B cell (primary cell): ENCODE measurements around the gene HIC1. TPM values are rescaled to one million over a fixed set of nuclear protein-coding genes. Genes with fewer than 3 reads are reported as not detected.

ENCODE experiments used
- ATAC-seq: fragments of 200-7000 bp; cut with Tn5 transposase; one replicate; pipeline ENCODE4 v1.10.0; 2021; ENCODE audit warnings: low read depth, mild to moderate bottlenecking, moderate number of reproducible peaks, moderate library complexity
- CTCF ChIA-PET: fragments of 350-600 bp; sonication (Branson Sonifier 250); formaldehyde crosslinking; loops from one replicate; lab custom pipeline; 2021; ENCODE audit warnings: antibody characterized with exemption, inconsistent platforms; lab: Charles Lee
- POLR2A ChIA-PET: fragments of 350-600 bp; sonication (Branson Sonifier 250); formaldehyde crosslinking; loops from one replicate; lab custom pipeline; 2021; ENCODE audit warnings: antibody characterized with exemption; lab: Charles Lee
- DNase-seq: peaks from one replicate; pipeline ENCODE4 v3.0.0; 2013
- H2AFZ ChIP-seq: 2 replicates; pipeline ENCODE4 v1.6.1; 2012; ENCODE audit warnings: mild to moderate bottlenecking, low read depth, low read length; ENCODE audit not compliant: insufficient read depth, poor library complexity, severe bottlenecking
- H3K27ac ChIP-seq, 2 donors: 1 replicate in 1 of 2; 2 replicates in 1 of 2; pipeline ENCODE4 v1.5.1; 2012 to 2013; ENCODE audit warnings: low read length in 2 of 2, mild to moderate bottlenecking in 2 of 2, moderate library complexity in 1 of 2
- H3K27me3 ChIP-seq, 4 experiments: fragments of 200-600 bp in 1 of 4; sonication (generic) in 1 of 4; replicated peaks in 1 of 4; 1 replicate in 2 of 4; 2 replicates in 2 of 4; pipeline versions ENCODE4 v1.6.1 to v1.7.0; 2013 to 2016; ENCODE audit warnings: low read length in 3 of 4, mild to moderate bottlenecking in 2 of 4, mixed read lengths in 1 of 4, moderate library complexity in 1 of 4; ENCODE audit not compliant: insufficient read depth in 4 of 4, control insufficient read depth in 3 of 4; ENCODE audit errors: control extremely low read depth in 1 of 4
- H3K36me3 ChIP-seq, 2 experiments: replicated peaks in 1 of 2; 1 replicate in 1 of 2; 2 replicates in 1 of 2; pipeline versions ENCODE4 v1.6.1 to v1.7.1; 2013; ENCODE audit warnings: low read length in 1 of 2; ENCODE audit not compliant: insufficient read depth in 2 of 2, control insufficient read depth in 1 of 2; ENCODE audit errors: control extremely low read depth in 1 of 2, extremely low read depth in 1 of 2
- H3K4me1 ChIP-seq, 2 donors: fragments of 200-600 bp in 1 of 2; sonication (generic) in 1 of 2; 1 replicate in 1 of 2; 2 replicates in 1 of 2; pipeline versions ENCODE4 v1.5.1 to v1.6.1; 2013 to 2017; ENCODE audit warnings: low read length in 2 of 2; ENCODE audit not compliant: control insufficient read depth in 2 of 2, insufficient read depth in 2 of 2
- H3K4me2 ChIP-seq: replicated peaks from 2 replicates; pipeline ENCODE3; 2012; ENCODE audit warnings: mild to moderate bottlenecking, low read depth, low read length; ENCODE audit not compliant: poor library complexity, severe bottlenecking
- H3K4me3 ChIP-seq, 5 experiments: fragments of 200-600 bp in 1 of 5; sonication (generic) in 1 of 5; 1 replicate in 3 of 5; 2 replicates in 2 of 5; pipeline versions ENCODE4 v1.5.1 to v1.7.0; 2011 to 2016; ENCODE audit warnings: low read length in 4 of 5, mild to moderate bottlenecking in 4 of 5, low read depth in 2 of 5, control low read depth in 1 of 5, moderate library complexity in 1 of 5; ENCODE audit not compliant: insufficient read depth in 1 of 5; ENCODE audit errors: control extremely low read depth in 1 of 5, extremely low read depth in 1 of 5
- H3K79me2 ChIP-seq: fragments of 200-600 bp; sonication (generic); one replicate; pipeline ENCODE4 v1.6.0; 2016; ENCODE audit warnings: low read length; ENCODE audit not compliant: control insufficient read depth, insufficient read depth
- H3K9ac ChIP-seq: fragments of 200-600 bp; sonication (generic); 2 replicates; pipeline ENCODE4 v1.6.1; 2017; ENCODE audit warnings: mild to moderate bottlenecking, low read length, moderate library complexity
- H3K9me3 ChIP-seq, 3 donors: one replicate each; pipeline versions ENCODE4 v1.6.1 to v1.7.1; 2013; ENCODE audit warnings: low read length in 2 of 3; ENCODE audit not compliant: control insufficient read depth in 2 of 3, insufficient read depth in 1 of 3; ENCODE audit errors: control extremely low read depth in 1 of 3
- H4K20me1 ChIP-seq: 2 replicates; pipeline ENCODE4 v1.6.0; 2012; ENCODE audit warnings: mild to moderate bottlenecking, low read length; ENCODE audit not compliant: insufficient read depth, control insufficient read depth, poor library complexity, severe bottlenecking
- H3K27ac Mint-ChIP-seq: one replicate; pipeline ENCODE4 v1.8.0; 2021; ENCODE audit warnings: mixed read lengths
- H3K27me3 Mint-ChIP-seq: one replicate; pipeline ENCODE4 v1.8.0; 2021; ENCODE audit warnings: mixed read lengths
- H3K4me1 Mint-ChIP-seq: one replicate; pipeline ENCODE4 v1.8.0; 2021; ENCODE audit warnings: mixed read lengths
- H3K4me3 Mint-ChIP-seq: one replicate; pipeline ENCODE4 v1.8.0; 2021; ENCODE audit warnings: mixed read lengths
- H3K9me3 Mint-ChIP-seq: one replicate; pipeline ENCODE4 v1.8.0; 2022; ENCODE audit warnings: mixed read lengths; ENCODE audit not compliant: insufficient read depth
- CTCF ChIP-seq: fragments of 200-600 bp; IDR thresholded peaks from one replicate; pipeline ENCODE4 v1.8.0; 2022; ENCODE audit warnings: antibody characterized with exemption, mild to moderate bottlenecking
- EZH2 ChIP-seq: IDR thresholded peaks from 2 replicates; pipeline ENCODE4 v1.6.1; 2012; ENCODE audit warnings: borderline replicate concordance, low read depth, mild to moderate bottlenecking, moderate library complexity, low read length; ENCODE audit not compliant: insufficient read depth, poor library complexity, severe bottlenecking
- WGBS: methylation state at CpG from one replicate; pipeline ENCODE4 v1.1.5; 2013; ENCODE audit warnings: missing lambda C conversion rate; ENCODE audit not compliant: insufficient coverage; 5-methylcytosine and 5-hydroxymethylcytosine counted together
- intact Hi-C: fragments of 100-400 bp; cut with micrococcal nuclease; formaldehyde crosslinking; loops from one replicate; pipeline ENCODE4 v1.10.0; 2022
- polyA plus RNA-seq: library from polyadenylated mRNA; depleted of rRNA; stranded (reverse); fragments of >200 nt; gene quantifications from 2 replicates; pipeline ENCODE4 v1.2.3, GENCODE V29; 2012
- total RNA-seq, 2 donors: library from RNA; stranded (reverse); fragments of 120-200 nt in 1 of 2; gene quantifications; 1 replicate in 1 of 2; 2 replicates in 1 of 2; pipeline versions ENCODE4 v1.2.3 to v1.2.4, GENCODE V29; 2013 to 2022

Gene HIC1
- total and polyA plus RNA-seq, 2 donors (not counting 1 experiment from before 2014, with no cell fraction given), result 0.46 to 1.9 TPM

GRCh38 chr17:2011411-2012371 lies 43.2 kb upstream of the HIC1 start:
- no peak overlapping the region for H3K9ac ChIP-seq
- intact Hi-C loops, result no loop called here
- ChIA-PET CTCF (no interaction called here), POLR2A (no interaction called here)
- Mint-ChIP-seq H3K4me1 (no peaks in the 10 kb centered on the region), H3K27me3 (peaks cover 42% of the 10 kb centered on the region), H3K9me3 (no peaks in the 10 kb centered on the region), H3K4me3 (no peak overlapping the region), H3K27ac (no peak overlapping the region)
- peaks cover 0 to 21% (median 1%) of the 10 kb centered on the region in 4 experiments for H3K27me3 ChIP-seq
- no peak overlapping the region for H3K27ac ChIP-seq
- H3K4me3 ChIP-seq, result no peak overlapping the region
- H3K36me3 ChIP-seq, result no peaks in the 10 kb centered on the region
- H3K4me2 ChIP-seq, result no peak overlapping the region
- TF ChIP-seq CTCF, result no peak
- ATAC-seq (no peak), DNase-seq (no peak)
- no peaks in the 10 kb centered on the region for H3K79me2 ChIP-seq
- H2AFZ ChIP-seq, result no peak overlapping the region
- no peaks in the 10 kb centered on the region for H3K9me3 ChIP-seq
- no peaks in the 10 kb centered on the region for H4K20me1 ChIP-seq
- no peaks in the 10 kb centered on the region for H3K4me1 ChIP-seq
- 63% methylated on average over 20 of the region's 24 CpGs for WGBS

- WGBS, result 93% methylated on average over 3 of the region's 4 CpGs
- no peaks in the 10 kb centered on the region for H3K36me3 ChIP-seq
- ChIA-PET CTCF (no interaction called here), POLR2A (no interaction called here)
- H3K9ac ChIP-seq, result no peak overlapping the region
- Mint-ChIP-seq H3K27ac (no peak overlapping the region), H3K4me3 (no peak overlapping the region), H3K9me3 (no peaks in the 10 kb centered on the region), H3K4me1 (no peaks in the 10 kb centered on the region), H3K27me3 (peaks cover 40% of the 10 kb centered on the region)
- peaks cover 0 to 2% of the 10 kb centered on the region in 2 donors for H3K4me1 ChIP-seq
- no peak overlapping the region for H3K27ac ChIP-seq
- no peaks in the 10 kb centered on the region for H3K9me3 ChIP-seq
- H4K20me1 ChIP-seq, result no peaks in the 10 kb centered on the region
- no peak overlapping the region for H3K4me2 ChIP-seq
- no peak overlapping the region for H2AFZ ChIP-seq
- no peak for DNase-seq
- no peak for ATAC-seq
- no peak overlapping the region for H3K4me3 ChIP-seq
- TF ChIP-seq EZH2 (no peak), CTCF (no peak)
- peaks cover 0 to 21% (median 1%) of the 10 kb centered on the region in 4 experiments for H3K27me3 ChIP-seq
- intact Hi-C loops, result no loop called here
- no peaks in the 10 kb centered on the region for H3K79me2 ChIP-seq
These were observed 42.4 kb upstream of the HIC1 start for GRCh38 chr17:2012499-2012898.
